ENCODE results near the gene KLF14.
"Not testable (repeated sequence)": the region's sequence is repeated elsewhere in the genome, so short reads cannot be mapped to it uniquely, and the experiment has no call there.

KLF14 gene

GRCh38 chr7:130712416-130712815, 21.6 kb downstream of the KLF14 start:
- no peak for DNase-seq (ENCODE audit: low read depth)

- no peak for DNase-seq (ENCODE audit: low read depth)
Measured at GRCh38 chr7:130708766-130709165, 25.2 kb downstream of the KLF14 start.

DNA sequence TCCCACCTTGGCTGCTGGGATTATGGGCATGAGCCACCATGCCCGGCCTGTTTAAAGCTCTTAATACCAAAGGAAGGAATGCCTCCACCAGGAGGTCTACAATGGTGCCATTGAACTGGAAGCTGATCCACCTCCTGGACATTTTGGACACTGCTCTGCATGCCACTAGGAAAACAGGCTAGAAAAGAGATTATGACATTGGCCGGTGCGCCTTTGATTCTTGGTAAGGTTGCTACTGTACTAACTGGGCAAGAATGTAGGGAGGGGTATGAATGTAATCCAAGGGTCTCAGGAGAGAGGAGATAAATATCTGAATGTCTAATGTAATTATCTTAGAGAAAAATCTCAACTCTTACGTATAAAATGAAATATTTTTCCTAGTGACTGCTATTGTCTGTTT, 26.0 kb downstream of the KLF14 start:
- DNase-seq (ENCODE audit: low read depth): no peak

DNA sequence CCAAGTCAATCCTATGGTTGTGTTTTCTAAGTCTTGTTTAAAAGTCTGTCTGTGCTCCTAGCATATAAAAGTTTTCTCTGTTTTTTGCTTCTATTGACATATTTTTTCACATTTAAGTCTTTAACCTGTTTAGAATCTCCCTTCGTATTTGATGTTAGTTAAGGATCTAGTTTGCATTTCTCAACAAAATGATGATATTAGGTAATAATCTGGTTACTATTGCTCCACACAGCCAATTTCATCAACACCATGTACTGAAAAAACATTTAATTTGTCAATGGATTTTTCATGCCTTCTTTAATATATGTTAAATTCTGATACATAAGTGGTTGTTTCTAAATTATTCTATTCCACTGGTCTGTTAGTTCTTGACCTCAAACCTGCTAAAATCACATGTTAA, 30.2 kb downstream of the KLF14 start:
- DNase-seq (ENCODE audit: low read depth): no peak

- no peak for DNase-seq (ENCODE audit: low read depth)
Measured at GRCh38 chr7:130701650-130702049, 32.4 kb downstream of the KLF14 start.

DNA sequence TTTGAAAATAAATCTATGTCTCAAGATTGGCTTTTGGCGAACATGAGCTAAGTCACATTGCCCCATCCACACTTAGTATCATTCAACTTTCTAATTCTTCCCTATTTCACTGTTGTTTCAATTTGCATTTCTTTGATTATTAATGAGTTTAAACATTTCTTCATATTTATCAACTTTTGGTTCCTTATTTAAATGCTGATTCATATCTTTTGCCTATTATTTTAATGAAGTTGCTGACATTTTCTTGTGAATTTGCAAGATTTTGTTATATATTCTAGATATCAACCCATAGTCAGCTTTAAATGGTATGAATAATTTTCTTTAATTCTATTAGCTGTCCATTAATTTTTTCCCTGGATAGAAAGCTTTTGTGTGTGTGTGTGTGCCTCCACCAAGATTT, 33.2 kb downstream of the KLF14 start:
- no peak for DNase-seq (ENCODE audit: low read depth)

GRCh38 chr7:130699686-130700085, 34.3 kb downstream of the KLF14 start:
- DNase-seq (ENCODE audit: low read depth): no peak

GRCh38 chr7:130697820-130698219, 36.2 kb downstream of the KLF14 start:
- DNase-seq (ENCODE audit: low read depth): no peak

- no peak for DNase-seq (ENCODE audit: low read depth)
Measured at GRCh38 chr7:130695840-130696239, 38.2 kb downstream of the KLF14 start.

DNA sequence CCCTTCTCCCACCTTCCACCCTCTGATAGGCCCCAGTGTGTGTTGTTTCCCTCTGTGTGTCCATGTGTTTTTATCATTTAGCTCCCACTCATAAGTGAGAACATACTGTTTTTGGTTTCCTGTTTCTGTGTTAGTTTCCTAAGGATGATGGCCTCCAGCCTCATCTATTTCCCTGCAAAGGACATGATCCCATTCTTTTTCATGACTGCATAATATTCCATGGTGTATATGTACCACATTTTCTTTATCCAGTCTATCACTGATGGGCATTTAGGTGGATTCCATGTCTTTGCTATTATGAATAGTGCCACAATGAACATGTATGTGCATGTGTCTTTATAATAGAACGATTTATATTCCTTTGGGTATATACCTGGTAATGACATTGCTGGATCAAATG, 41.6 kb downstream of the KLF14 start:
- DNase-seq (ENCODE audit: low read depth): not testable (repeated sequence)

DNA sequence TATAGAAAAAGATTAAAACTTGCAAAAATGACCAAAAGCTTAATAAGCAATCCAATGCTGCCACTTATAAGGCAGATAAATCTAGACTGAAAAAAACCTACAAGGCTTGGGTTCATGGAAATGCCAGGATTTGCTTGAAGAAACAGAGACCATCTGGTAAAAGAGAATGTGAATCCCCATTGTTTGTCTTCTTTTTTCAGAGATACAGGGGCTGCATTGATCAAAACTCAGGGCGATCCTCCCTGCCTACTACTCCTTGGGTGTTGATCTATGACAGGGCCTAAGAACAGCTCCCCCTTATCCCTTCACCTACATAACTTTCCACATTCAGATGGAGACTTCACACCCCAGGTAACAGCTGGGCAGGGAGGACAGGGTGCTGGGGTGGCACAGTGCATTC, 44.3 kb downstream of the KLF14 start:
- no peak for DNase-seq (ENCODE audit: low read depth)

GRCh38 chr7:130683026-130683425, 51.0 kb downstream of the KLF14 start:
- DNase-seq (ENCODE audit: low read depth): peak; percentile 50

All from GM04503 (cell line).